H9 (cell line): Measurements from ENCODE around the gene PLXND1. TPM values are rescaled to one million over a fixed set of nuclear protein-coding genes. Genes with fewer than 3 reads are reported as not detected.

ENCODE experiments used
- DNase-seq: peaks from one replicate; pipeline ENCODE4 v3.0.0-alpha.2; 2017
- H2AFZ ChIP-seq: one replicate; pipeline ENCODE4 v1.6.1; 2013; ENCODE audit warnings: mild to moderate bottlenecking, low read length, control low read depth, moderate library complexity
- H2AK5ac ChIP-seq: 2 replicates; pipeline ENCODE4 v1.6.1; 2013; ENCODE audit warnings: low read length, control low read depth, mixed read lengths; ENCODE audit not compliant: insufficient read length
- H2BK120ac ChIP-seq: one replicate; pipeline ENCODE4 v1.6.1; 2013; ENCODE audit warnings: low read depth, mild to moderate bottlenecking, low read length, control low read depth, inconsistent platforms; ENCODE audit not compliant: poor library complexity, severe bottlenecking
- H2BK12ac ChIP-seq: 2 replicates; pipeline ENCODE4 v1.6.1; 2013; ENCODE audit warnings: low read length, control low read depth, mixed read lengths, low read depth; ENCODE audit not compliant: insufficient read length
- H2BK15ac ChIP-seq: 2 replicates; pipeline ENCODE4 v1.6.1; 2013; ENCODE audit warnings: low read depth, low read length, control low read depth
- H2BK20ac ChIP-seq: one replicate; pipeline ENCODE4 v1.6.1; 2013; ENCODE audit warnings: low read depth, mild to moderate bottlenecking, low read length, control low read depth, inconsistent platforms; ENCODE audit not compliant: poor library complexity, severe bottlenecking
- H2BK5ac ChIP-seq: 2 replicates; pipeline ENCODE4 v1.6.1; 2013; ENCODE audit warnings: low read length, control low read depth, mixed read lengths; ENCODE audit not compliant: insufficient read length
- H3K14ac ChIP-seq: 2 replicates; pipeline ENCODE4 v1.6.1; 2013; ENCODE audit warnings: low read length, control low read depth; ENCODE audit not compliant: insufficient read depth
- H3K18ac ChIP-seq: 2 replicates; pipeline ENCODE4 v1.6.1; 2013; ENCODE audit warnings: low read depth, mild to moderate bottlenecking, mixed read lengths, low read length, control low read depth; ENCODE audit not compliant: insufficient read length
- H3K23ac ChIP-seq: 2 replicates; pipeline ENCODE4 v1.6.1; 2013; ENCODE audit warnings: low read length, control low read depth, mixed read lengths, low read depth; ENCODE audit not compliant: insufficient read length
- H3K23me2 ChIP-seq: 2 replicates; pipeline ENCODE4 v1.6.1; 2013; ENCODE audit warnings: low read depth, mild to moderate bottlenecking, mixed read lengths, low read length, control low read depth; ENCODE audit not compliant: insufficient read length, poor library complexity, severe bottlenecking
- H3K27ac ChIP-seq: 2 replicates; pipeline ENCODE4 v1.5.1; 2013; ENCODE audit warnings: low read length, control low read depth, mixed read lengths, low read depth; ENCODE audit not compliant: insufficient read length
- H3K27me3 ChIP-seq: 2 replicates; pipeline ENCODE4 v1.6.1; 2013; ENCODE audit warnings: low read length, control low read depth, inconsistent platforms; ENCODE audit not compliant: insufficient read depth
- H3K4ac ChIP-seq: 2 replicates; pipeline ENCODE4 v1.6.1; 2013; ENCODE audit warnings: low read depth, mild to moderate bottlenecking, control low read depth, inconsistent platforms, low read length, moderate library complexity
- H3K4me1 ChIP-seq: 2 replicates; pipeline ENCODE4 v1.6.1; 2013; ENCODE audit warnings: low read length, control low read depth, inconsistent platforms; ENCODE audit not compliant: insufficient read depth
- H3K4me2 ChIP-seq: 2 replicates; pipeline ENCODE4 v1.6.1; 2013; ENCODE audit warnings: low read length, control low read depth, mixed read lengths; ENCODE audit not compliant: insufficient read length, insufficient read depth
- H3K56ac ChIP-seq: 2 replicates; pipeline ENCODE4 v1.6.1; 2013; ENCODE audit warnings: low read depth, mild to moderate bottlenecking, mixed read lengths, low read length, control low read depth; ENCODE audit not compliant: insufficient read length
- H3K79me1 ChIP-seq: 2 replicates; pipeline ENCODE4 v1.6.1; 2013; ENCODE audit warnings: low read depth, mild to moderate bottlenecking, moderate library complexity, low read length, control low read depth, inconsistent platforms; ENCODE audit not compliant: insufficient read depth, poor library complexity, severe bottlenecking
- H3K79me2 ChIP-seq: 2 replicates; pipeline ENCODE4 v1.6.1; 2013; ENCODE audit warnings: low read length, control low read depth, inconsistent platforms; ENCODE audit not compliant: insufficient read depth
- H3K9ac ChIP-seq: 2 replicates; pipeline ENCODE4 v1.6.1; 2013; ENCODE audit warnings: low read length, control low read depth, mixed read lengths; ENCODE audit not compliant: insufficient read length; ENCODE audit errors: extremely low read depth
- H3K9me3 ChIP-seq: one replicate; pipeline ENCODE4 v1.6.1; 2013; ENCODE audit warnings: low read depth, low read length, inconsistent platforms; ENCODE audit not compliant: control insufficient read depth
- H3T11ph ChIP-seq: one replicate; pipeline ENCODE4 v1.6.1; 2013; ENCODE audit warnings: mild to moderate bottlenecking, low read length, control low read depth, inconsistent platforms
- H4K20me1 ChIP-seq: one replicate; pipeline ENCODE4 v1.6.1; 2013; ENCODE audit not compliant: control insufficient read depth, insufficient read length, insufficient read depth
- H4K5ac ChIP-seq: 2 replicates; pipeline ENCODE4 v1.6.1; 2013; ENCODE audit warnings: low read depth, mild to moderate bottlenecking, mixed read lengths, low read length, control low read depth; ENCODE audit not compliant: insufficient read length
- H4K8ac ChIP-seq: replicated peaks from 2 replicates; pipeline ENCODE4 v1.6.1; 2013; ENCODE audit warnings: low read length, control low read depth, mixed read lengths, low read depth; ENCODE audit not compliant: insufficient read length
- H4K91ac ChIP-seq: 2 replicates; pipeline ENCODE4 v1.6.1; 2013; ENCODE audit warnings: low read depth, mild to moderate bottlenecking, moderate library complexity, mixed read lengths, low read length, control low read depth; ENCODE audit not compliant: insufficient read length
- H3K27ac Mint-ChIP-seq, 3 experiments: 2 replicates in 2 of 3; 3 replicates in 1 of 3; pipeline ENCODE4 v1.8.0; 2020 to 2021; ENCODE audit warnings: mixed read lengths in 3 of 3, mild to moderate bottlenecking in 1 of 3, moderate library complexity in 1 of 3
- H3K27me3 Mint-ChIP-seq: 2 replicates; pipeline ENCODE4 v1.8.0; 2021; ENCODE audit warnings: low read depth, mild to moderate bottlenecking, moderate library complexity, mixed read lengths
- H3K36me3 Mint-ChIP-seq, 3 experiments: 2 replicates in 2 of 3; 3 replicates in 1 of 3; pipeline ENCODE4 v1.8.0; 2020 to 2021; ENCODE audit warnings: low read depth in 3 of 3, mixed read lengths in 3 of 3; ENCODE audit not compliant: insufficient read depth in 1 of 3
- H3K4me1 Mint-ChIP-seq, 2 experiments: 2 replicates each; pipeline ENCODE4 v1.8.0; 2020; ENCODE audit warnings: mixed read lengths in 2 of 2
- H3K4me3 Mint-ChIP-seq, 2 experiments: 2 replicates in 1 of 2; 3 replicates in 1 of 2; pipeline ENCODE4 v1.8.0; 2020 to 2021; ENCODE audit warnings: mild to moderate bottlenecking in 2 of 2, mixed read lengths in 2 of 2, moderate library complexity in 1 of 2
- H3K9me3 Mint-ChIP-seq, 2 experiments: 2 replicates in 1 of 2; 3 replicates in 1 of 2; pipeline ENCODE4 v1.8.0; 2020; ENCODE audit warnings: mild to moderate bottlenecking in 2 of 2, mixed read lengths in 2 of 2, moderate library complexity in 1 of 2
- WGBS: extraction: QIAGEN DNeasy Blood & Tissue Kit; methylation state at CpG from one replicate; pipeline ENCODE4 v1.1.7; 2013; ENCODE audit warnings: missing lambda C conversion rate, low lambda C conversion rate, mixed read lengths; ENCODE audit not compliant: insufficient read length; ENCODE audit errors: extremely low coverage; 5-methylcytosine and 5-hydroxymethylcytosine counted together
- total RNA-seq: library from RNA; stranded (reverse); gene quantifications from 2 replicates; pipeline ENCODE4 v1.2.1, GENCODE V29; 2021
- TF ChIP-seq, protein P1 (sequence below): fragments of 200-600 bp; sonication (generic); conservative IDR thresholded peaks from 3 replicates; pipeline ENCODE4 v1.8.0; 2021; ENCODE audit warnings: antibody characterized with exemption, mild to moderate bottlenecking

Gene PLXND1
- total RNA-seq, 1 experiment from 2014 or later = 50.9 TPM

- H4K20me1 ChIP-seq = no peaks in the 10 kb centered on the region
- WGBS = no CpG with 5 or more reads among the region's 15 CpGs
- Mint-ChIP-seq H3K36me3 (peaks cover 0 to 22% (median 3%) of the 10 kb centered on the region in 3 experiments; a peak in 2 of 7 replicates), H3K27ac (no peak overlapping the region), H3K4me3 (no peak overlapping the region), H3K27me3 (no peaks in the 10 kb centered on the region; the same call in 1 of the 2 replicates), H3K4me1 (peaks cover 23 to 59% of the 10 kb centered on the region in 2 experiments), H3K9me3 (no peaks in the 10 kb centered on the region)
- H3K9ac ChIP-seq = no peak overlapping the region
- H3K79me2 ChIP-seq = no peaks in the 10 kb centered on the region
- no peak overlapping the region for H4K5ac ChIP-seq
- no peak overlapping the region for H2BK20ac ChIP-seq
- no peak overlapping the region for H4K91ac ChIP-seq
- H3K14ac ChIP-seq = no peak overlapping the region
- H3K79me1 ChIP-seq = no peaks in the 10 kb centered on the region
- no peaks in the 10 kb centered on the region for H3K23me2 ChIP-seq
- no peak overlapping the region for H3K27ac ChIP-seq
- no peak overlapping the region for H2BK15ac ChIP-seq
- no peak for DNase-seq
- TF ChIP-seq, protein P1, sequence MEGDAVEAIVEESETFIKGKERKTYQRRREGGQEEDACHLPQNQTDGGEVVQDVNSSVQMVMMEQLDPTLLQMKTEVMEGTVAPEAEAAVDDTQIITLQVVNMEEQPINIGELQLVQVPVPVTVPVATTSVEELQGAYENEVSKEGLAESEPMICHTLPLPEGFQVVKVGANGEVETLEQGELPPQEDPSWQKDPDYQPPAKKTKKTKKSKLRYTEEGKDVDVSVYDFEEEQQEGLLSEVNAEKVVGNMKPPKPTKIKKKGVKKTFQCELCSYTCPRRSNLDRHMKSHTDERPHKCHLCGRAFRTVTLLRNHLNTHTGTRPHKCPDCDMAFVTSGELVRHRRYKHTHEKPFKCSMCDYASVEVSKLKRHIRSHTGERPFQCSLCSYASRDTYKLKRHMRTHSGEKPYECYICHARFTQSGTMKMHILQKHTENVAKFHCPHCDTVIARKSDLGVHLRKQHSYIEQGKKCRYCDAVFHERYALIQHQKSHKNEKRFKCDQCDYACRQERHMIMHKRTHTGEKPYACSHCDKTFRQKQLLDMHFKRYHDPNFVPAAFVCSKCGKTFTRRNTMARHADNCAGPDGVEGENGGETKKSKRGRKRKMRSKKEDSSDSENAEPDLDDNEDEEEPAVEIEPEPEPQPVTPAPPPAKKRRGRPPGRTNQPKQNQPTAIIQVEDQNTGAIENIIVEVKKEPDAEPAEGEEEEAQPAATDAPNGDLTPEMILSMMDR = no peak
- no peak overlapping the region for H2BK5ac ChIP-seq
- H2BK12ac ChIP-seq = no peak overlapping the region
- no peak overlapping the region for H2AFZ ChIP-seq
- no peak overlapping the region for H3K23ac ChIP-seq
- no peak overlapping the region for H3K56ac ChIP-seq
- no peak overlapping the region for H2AK5ac ChIP-seq
- H3K4me1 ChIP-seq = no peaks in the 10 kb centered on the region; the same call in 1 of the 2 replicates
- H4K8ac ChIP-seq = no peak overlapping the region
- H3K4me2 ChIP-seq = no peak overlapping the region
- no peaks in the 10 kb centered on the region for H3K27me3 ChIP-seq
- no peak overlapping the region for H3K4ac ChIP-seq
- H3T11ph ChIP-seq = no peak overlapping the region
- H2BK120ac ChIP-seq = no peak overlapping the region
- no peaks in the 10 kb centered on the region for H3K9me3 ChIP-seq
- no peak overlapping the region for H3K18ac ChIP-seq
Measured at GRCh38 chr3:129555153-129555550, 51.3 kb downstream of the PLXND1 start.
